ENCODE results near the gene OR2C3.

DNA sequence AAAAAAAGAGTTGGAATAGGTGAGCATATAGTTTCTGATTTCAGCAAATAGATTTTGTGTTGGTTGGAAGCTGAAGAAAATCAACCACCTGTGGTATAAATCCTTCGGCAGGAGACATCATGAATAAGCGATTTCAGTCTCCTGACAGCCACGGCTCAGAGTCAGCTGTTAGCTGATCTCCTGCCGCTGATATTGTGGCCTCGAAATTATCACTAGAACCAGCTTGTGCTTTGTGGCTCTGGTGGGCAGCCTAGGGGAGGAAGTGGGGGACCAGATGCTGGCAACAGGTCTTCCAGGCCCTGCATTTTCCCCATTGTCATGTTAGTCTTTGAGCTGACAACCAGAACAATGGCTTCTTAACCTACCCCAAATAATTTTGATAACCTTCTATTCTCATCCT is 11.9 kb upstream of the OR2C3 start:
- TF ChIP-seq, protein P1, sequence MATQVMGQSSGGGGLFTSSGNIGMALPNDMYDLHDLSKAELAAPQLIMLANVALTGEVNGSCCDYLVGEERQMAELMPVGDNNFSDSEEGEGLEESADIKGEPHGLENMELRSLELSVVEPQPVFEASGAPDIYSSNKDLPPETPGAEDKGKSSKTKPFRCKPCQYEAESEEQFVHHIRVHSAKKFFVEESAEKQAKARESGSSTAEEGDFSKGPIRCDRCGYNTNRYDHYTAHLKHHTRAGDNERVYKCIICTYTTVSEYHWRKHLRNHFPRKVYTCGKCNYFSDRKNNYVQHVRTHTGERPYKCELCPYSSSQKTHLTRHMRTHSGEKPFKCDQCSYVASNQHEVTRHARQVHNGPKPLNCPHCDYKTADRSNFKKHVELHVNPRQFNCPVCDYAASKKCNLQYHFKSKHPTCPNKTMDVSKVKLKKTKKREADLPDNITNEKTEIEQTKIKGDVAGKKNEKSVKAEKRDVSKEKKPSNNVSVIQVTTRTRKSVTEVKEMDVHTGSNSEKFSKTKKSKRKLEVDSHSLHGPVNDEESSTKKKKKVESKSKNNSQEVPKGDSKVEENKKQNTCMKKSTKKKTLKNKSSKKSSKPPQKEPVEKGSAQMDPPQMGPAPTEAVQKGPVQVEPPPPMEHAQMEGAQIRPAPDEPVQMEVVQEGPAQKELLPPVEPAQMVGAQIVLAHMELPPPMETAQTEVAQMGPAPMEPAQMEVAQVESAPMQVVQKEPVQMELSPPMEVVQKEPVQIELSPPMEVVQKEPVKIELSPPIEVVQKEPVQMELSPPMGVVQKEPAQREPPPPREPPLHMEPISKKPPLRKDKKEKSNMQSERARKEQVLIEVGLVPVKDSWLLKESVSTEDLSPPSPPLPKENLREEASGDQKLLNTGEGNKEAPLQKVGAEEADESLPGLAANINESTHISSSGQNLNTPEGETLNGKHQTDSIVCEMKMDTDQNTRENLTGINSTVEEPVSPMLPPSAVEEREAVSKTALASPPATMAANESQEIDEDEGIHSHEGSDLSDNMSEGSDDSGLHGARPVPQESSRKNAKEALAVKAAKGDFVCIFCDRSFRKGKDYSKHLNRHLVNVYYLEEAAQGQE (IDR thresholded peaks at IDR 0.05; ENCODE audit: borderline replicate concordance) = no peak
- no peak for TF ChIP-seq RAD21 (conservative IDR thresholded peaks at IDR 0.05)
- TF ChIP-seq, protein P2, sequence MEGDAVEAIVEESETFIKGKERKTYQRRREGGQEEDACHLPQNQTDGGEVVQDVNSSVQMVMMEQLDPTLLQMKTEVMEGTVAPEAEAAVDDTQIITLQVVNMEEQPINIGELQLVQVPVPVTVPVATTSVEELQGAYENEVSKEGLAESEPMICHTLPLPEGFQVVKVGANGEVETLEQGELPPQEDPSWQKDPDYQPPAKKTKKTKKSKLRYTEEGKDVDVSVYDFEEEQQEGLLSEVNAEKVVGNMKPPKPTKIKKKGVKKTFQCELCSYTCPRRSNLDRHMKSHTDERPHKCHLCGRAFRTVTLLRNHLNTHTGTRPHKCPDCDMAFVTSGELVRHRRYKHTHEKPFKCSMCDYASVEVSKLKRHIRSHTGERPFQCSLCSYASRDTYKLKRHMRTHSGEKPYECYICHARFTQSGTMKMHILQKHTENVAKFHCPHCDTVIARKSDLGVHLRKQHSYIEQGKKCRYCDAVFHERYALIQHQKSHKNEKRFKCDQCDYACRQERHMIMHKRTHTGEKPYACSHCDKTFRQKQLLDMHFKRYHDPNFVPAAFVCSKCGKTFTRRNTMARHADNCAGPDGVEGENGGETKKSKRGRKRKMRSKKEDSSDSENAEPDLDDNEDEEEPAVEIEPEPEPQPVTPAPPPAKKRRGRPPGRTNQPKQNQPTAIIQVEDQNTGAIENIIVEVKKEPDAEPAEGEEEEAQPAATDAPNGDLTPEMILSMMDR (IDR thresholded peaks at IDR 0.05; ENCODE audit: poor library complexity, severe bottlenecking) = no peak
- no peak for TF ChIP-seq EP300 (conservative IDR thresholded peaks at IDR 0.05; ENCODE audit: poor library complexity, severe bottlenecking)
- no peak for TF ChIP-seq TAF1 (IDR thresholded peaks at IDR 0.05; ENCODE audit: low read depth)
